Natural killer cell (primary cell): ENCODE measurements around the gene PRR19. TPM values are rescaled to one million over a fixed set of nuclear protein-coding genes. Genes with fewer than 3 reads are reported as not detected.
"Not testable (repeated sequence)": the region's sequence is repeated elsewhere in the genome, so short reads cannot be mapped to it uniquely, and the experiment has no call there.

Experiments
- ATAC-seq, 3 donors: fragments of 150-1000 bp in 2 of 3; fragments of 200-7000 bp in 1 of 3; cut with Tn5 transposase; 1 replicate in 1 of 3; 2 replicates in 2 of 3; pipeline ENCODE4 v1.10.0; 2021; ENCODE audit warnings: mild to moderate bottlenecking in 2 of 3, moderate library complexity in 2 of 3
- DNase-seq, 2 donors: peaks; one replicate each; pipeline versions ENCODE4 v3.0.0 to v3.0.0-alpha.2; 2013 to 2021; ENCODE audit warnings: mixed read lengths in 1 of 2
- H3K27ac ChIP-seq: one replicate; pipeline ENCODE4 v1.5.1; 2013; ENCODE audit warnings: mild to moderate bottlenecking, low read length
- H3K27me3 ChIP-seq: one replicate; pipeline ENCODE4 v1.6.1; 2013; ENCODE audit warnings: low read length; ENCODE audit not compliant: control insufficient read depth, insufficient read depth
- H3K36me3 ChIP-seq: one replicate; pipeline ENCODE4 v1.6.1; 2013; ENCODE audit warnings: low read length; ENCODE audit not compliant: control insufficient read depth, insufficient read depth
- H3K4me1 ChIP-seq: one replicate; pipeline ENCODE4 v1.6.1; 2013; ENCODE audit warnings: low read length; ENCODE audit not compliant: control insufficient read depth, insufficient read depth
- H3K4me3 ChIP-seq: one replicate; pipeline ENCODE4 v1.5.1; 2013; ENCODE audit warnings: low read length
- H3K9me3 ChIP-seq: one replicate; pipeline ENCODE4 v1.6.1; 2013; ENCODE audit warnings: low read length; ENCODE audit not compliant: control insufficient read depth, insufficient read depth
- H3K27ac Mint-ChIP-seq, 2 donors: one replicate each; pipeline ENCODE4 v1.8.0; 2022; ENCODE audit warnings: mild to moderate bottlenecking in 2 of 2, mixed read lengths in 2 of 2, moderate library complexity in 1 of 2
- H3K27me3 Mint-ChIP-seq, 2 donors: one replicate each; pipeline ENCODE4 v1.8.0; 2022; ENCODE audit warnings: low read depth in 2 of 2, mixed read lengths in 2 of 2
- H3K36me3 Mint-ChIP-seq: one replicate; pipeline ENCODE4 v1.8.0; 2022; ENCODE audit warnings: mixed read lengths
- H3K4me1 Mint-ChIP-seq, 2 donors: one replicate each; pipeline ENCODE4 v1.8.0; 2022; ENCODE audit warnings: mixed read lengths in 2 of 2
- H3K4me3 Mint-ChIP-seq: one replicate; pipeline ENCODE4 v1.8.0; 2022; ENCODE audit warnings: mild to moderate bottlenecking, moderate library complexity, mixed read lengths
- H3K9me3 Mint-ChIP-seq, 2 donors: one replicate each; pipeline ENCODE4 v1.8.0; 2022; ENCODE audit warnings: mixed read lengths in 2 of 2
- CTCF ChIP-seq: fragments of 200-600 bp; IDR thresholded peaks from one replicate; pipeline ENCODE4 v1.8.0; 2022; ENCODE audit warnings: antibody characterized with exemption
- WGBS: methylation state at CpG from one replicate; pipeline ENCODE4 v1.1.7; 2013; ENCODE audit warnings: missing lambda C conversion rate; ENCODE audit not compliant: insufficient coverage; 5-methylcytosine and 5-hydroxymethylcytosine counted together
- intact Hi-C: fragments of 100-400 bp; cut with micrococcal nuclease; formaldehyde crosslinking; loops from one replicate; pipeline ENCODE4 v1.14.2; 2022
- total RNA-seq, 4 donors: library from RNA; stranded (reverse); fragments of 120-200 nt in 1 of 4; gene quantifications; one replicate each; pipeline versions ENCODE4 v1.2.3 to v1.2.4, GENCODE V29; 2013 to 2022

Gene PRR19
- total RNA-seq, 3 donors from 2014 or later (not counting 1 experiment from before 2014, with no cell fraction given), result not detected

GRCh38 chr19:42254089-42254849, 47.7 kb upstream of the PRR19 start:
- Mint-ChIP-seq H3K4me1 (peaks cover 17 to 34% of the 10 kb centered on the region in 2 donors), H3K4me3 (peak overlapping the region; percentile 78), H3K9me3 (no peaks in the 10 kb centered on the region), H3K27ac (peak overlapping the region; percentile 61 to 95), H3K27me3 (no peaks in the 10 kb centered on the region), H3K36me3 (no peaks in the 10 kb centered on the region)
- ATAC-seq, result peak; percentile 32 to 56 (median 37)
- H3K36me3 ChIP-seq, result peaks cover 3% of the 10 kb centered on the region
- under 1% methylated on average over 63 of the region's 70 CpGs for WGBS
- peaks cover 40% of the 10 kb centered on the region for H3K4me1 ChIP-seq
- no peaks in the 10 kb centered on the region for H3K9me3 ChIP-seq
- H3K27ac ChIP-seq, result peak overlapping the region; percentile 100
- peak; percentile 66 to 89 for DNase-seq
- peak overlapping the region; percentile 100 for H3K4me3 ChIP-seq
- intact Hi-C loops, result no loop called here
- no peaks in the 10 kb centered on the region for H3K27me3 ChIP-seq
- no peak for TF ChIP-seq CTCF

- Mint-ChIP-seq H3K36me3 (no peaks in the 10 kb centered on the region), H3K9me3 (no peaks in the 10 kb centered on the region), H3K4me3 (peak within 1 kb of the TSS; percentile 78), H3K4me1 (peaks cover 17 to 32% of the 10 kb centered on the region in 2 donors), H3K27ac (peak within 1 kb of the TSS; percentile 61 to 95), H3K27me3 (no peaks in the 10 kb centered on the region)
- intact Hi-C loops, result loop anchor here (1.0 kb wide), 2 partner anchors 11 to 13 kb away; no protein-coding TSS in a partner anchor
- peak; percentile 96 to 97 for DNase-seq
- H3K9me3 ChIP-seq, result no peaks in the 10 kb centered on the region
- peak; percentile 77 to 94 (median 88) for ATAC-seq
- under 1% methylated on average over 53 of the region's 75 CpGs for WGBS
- H3K27ac ChIP-seq, result peak within 1 kb of the TSS; percentile 100
- H3K4me1 ChIP-seq, result peaks cover 40% of the 10 kb centered on the region
- no peaks in the 10 kb centered on the region for H3K27me3 ChIP-seq
- H3K36me3 ChIP-seq, result peaks cover 1% of the 10 kb centered on the region
- no peak for TF ChIP-seq CTCF
- H3K4me3 ChIP-seq, result peak within 1 kb of the TSS; percentile 100
Measured at GRCh38 chr19:42254850-42255765, 46.8 kb upstream of the PRR19 start, which contains the start of gene ERF. TSS of gene ERF (minus strand) at chr19:42255128. CDS start at chr19:42254999, 129 bp downstream.

GRCh38 chr19:42255766-42256745, 45.9 kb upstream of the PRR19 start:
- peak overlapping the region; percentile 56 for H3K4me3 ChIP-seq
- no peak for TF ChIP-seq CTCF
- DNase-seq, result peak in 1 of 2 donors; percentile 46
- H3K4me1 Mint-ChIP-seq, result peaks cover 17 to 32% of the 10 kb centered on the region in 2 donors
- H3K36me3 ChIP-seq, result no peaks in the 10 kb centered on the region
- H3K27me3 Mint-ChIP-seq, result no peaks in the 10 kb centered on the region
- no peak for ATAC-seq
- H3K27ac Mint-ChIP-seq, result peak overlapping the region; percentile 67 to 95
- H3K36me3 Mint-ChIP-seq, result no peaks in the 10 kb centered on the region
- no peaks in the 10 kb centered on the region for H3K27me3 ChIP-seq
- H3K4me1 ChIP-seq, result peaks cover 35% of the 10 kb centered on the region
- no peaks in the 10 kb centered on the region for H3K9me3 Mint-ChIP-seq
- H3K4me3 Mint-ChIP-seq, result peak overlapping the region; percentile 75
- intact Hi-C loops, result loop anchor here (1.0 kb wide), 2 partner anchors 12 kb away; no protein-coding TSS in a partner anchor
- H3K27ac ChIP-seq, result no peak overlapping the region
- WGBS, result 20% methylated on average over 38 of the region's 38 CpGs
- no peaks in the 10 kb centered on the region for H3K9me3 ChIP-seq

- H3K27ac ChIP-seq, ATAC-seq, H3K27me3 ChIP-seq, H3K27me3 Mint-ChIP-seq, H3K36me3 Mint-ChIP-seq, DNase-seq, H3K27ac Mint-ChIP-seq, intact Hi-C loops, H3K4me3 ChIP-seq, H3K36me3 ChIP-seq, H3K9me3 Mint-ChIP-seq, H3K9me3 ChIP-seq: not testable (repeated sequence)
- peak overlapping the region; percentile 35 for H3K4me3 Mint-ChIP-seq
- peaks cover 7 to 18% of the 10 kb centered on the region in 2 donors for H3K4me1 Mint-ChIP-seq
- peaks cover 18% of the 10 kb centered on the region for H3K4me1 ChIP-seq
- WGBS, result 96% methylated on average over 3 of the region's 3 CpGs
Measured at GRCh38 chr19:42257842-42258241, 44.1 kb upstream of the PRR19 start.
